SH-SY5Y (cell line): ENCODE data around the gene GP5.

Experiments used
- GATA2 ChIP-seq: IDR thresholded peaks from 2 replicates; pipeline ENCODE4 v1.6.1; 2011; ENCODE audit warnings: mild to moderate bottlenecking, low read depth, low read length
- GATA3 ChIP-seq: IDR thresholded peaks from 2 replicates; pipeline ENCODE4 v1.6.1; 2011; ENCODE audit warnings: low read depth, mild to moderate bottlenecking, low read length, moderate library complexity

DNA sequence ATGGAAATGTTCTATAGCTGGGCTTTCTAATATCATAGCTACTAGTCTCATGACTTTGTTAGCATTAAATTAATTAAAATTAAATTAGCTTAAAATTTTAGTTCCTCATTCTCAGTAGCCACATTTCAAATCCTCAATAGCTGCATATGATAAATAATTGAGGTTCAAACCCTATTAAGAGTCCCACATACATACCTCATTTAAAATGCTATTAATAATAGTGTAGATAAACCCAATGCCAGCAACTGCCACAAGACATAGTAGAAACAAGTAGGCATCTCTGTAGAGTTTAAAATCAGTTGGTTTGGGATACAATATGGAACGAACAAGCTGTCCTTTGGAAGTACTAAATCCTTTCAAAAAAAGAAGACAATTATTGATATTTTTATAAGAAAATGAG is 48.6 kb upstream of the GP5 start:
- TF ChIP-seq GATA3 = no peak
- no peak for TF ChIP-seq GATA2
